Activated CD8-positive, alpha-beta memory T cell treated with anti-CD3 and anti-CD28 coated beads for 1 hour (primary cell): Measurements from ENCODE around the gene C2orf49.

ENCODE experiments used
- DNase-seq, 2 donors: peaks; one replicate each; pipeline ENCODE4 v3.0.0-alpha.2; 2020; ENCODE audit warnings: low read depth in 1 of 2; ENCODE audit errors: extremely low read depth in 1 of 2

C2orf49 gene

DNA sequence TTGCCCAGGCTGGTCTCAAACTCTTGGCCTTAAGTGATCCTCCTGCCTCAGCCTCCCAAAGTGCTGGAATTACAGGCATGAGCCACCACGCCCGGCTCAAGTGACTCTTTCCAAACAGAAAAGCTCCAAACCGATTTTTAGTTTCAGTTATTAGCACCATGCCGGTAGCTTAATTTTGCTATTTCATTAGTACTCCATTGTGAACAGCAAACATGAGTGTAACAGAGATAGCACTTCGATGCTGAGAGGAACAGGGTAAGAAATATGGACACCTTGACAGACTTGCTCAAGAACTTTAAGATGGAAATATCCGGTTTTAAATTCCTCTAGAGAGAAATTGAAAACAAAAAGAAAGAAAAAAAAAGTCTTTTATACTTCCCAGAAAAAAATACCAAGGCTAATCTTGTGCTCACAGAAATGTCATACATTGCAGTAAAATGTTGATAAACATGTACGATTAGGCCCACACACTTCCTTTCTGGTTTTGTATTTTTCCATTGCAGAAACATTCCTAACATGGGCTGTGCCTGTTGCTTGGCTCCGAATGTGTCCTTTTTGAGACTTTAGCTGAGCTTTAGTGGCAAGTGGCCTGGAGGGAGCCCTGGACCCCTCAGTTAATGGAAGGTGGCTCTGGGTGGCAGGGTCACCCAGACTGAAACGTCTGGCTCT is 43.2 kb downstream of the C2orf49 start:
- no peak for DNase-seq

DNA sequence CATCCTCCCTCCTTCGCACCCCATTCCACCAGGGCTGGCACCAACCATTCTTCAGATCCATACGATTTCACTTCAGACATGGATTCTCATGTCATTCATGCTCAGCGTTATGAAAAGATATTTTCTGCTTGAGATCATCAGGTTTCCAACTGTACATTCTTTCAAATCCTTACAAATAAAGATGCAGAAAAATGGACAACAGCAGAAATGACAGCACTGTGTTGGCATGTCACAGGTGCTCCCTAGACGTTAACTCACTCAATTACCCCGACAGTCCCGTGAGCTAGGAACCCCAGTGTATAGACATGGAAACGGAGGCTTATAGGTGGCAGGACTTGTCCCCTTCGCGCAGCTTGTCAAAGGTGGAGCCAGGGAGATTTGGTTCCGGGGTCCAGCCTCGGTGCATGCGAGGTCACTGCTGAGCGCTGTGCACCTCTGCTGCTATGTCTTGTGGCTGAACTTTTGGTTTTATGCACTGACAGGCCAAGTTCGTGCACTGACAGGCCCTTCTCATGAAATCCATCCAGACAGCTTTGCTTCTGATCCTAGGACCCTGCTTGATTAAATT is 43.8 kb downstream of the C2orf49 start:
- DNase-seq = no peak

DNA sequence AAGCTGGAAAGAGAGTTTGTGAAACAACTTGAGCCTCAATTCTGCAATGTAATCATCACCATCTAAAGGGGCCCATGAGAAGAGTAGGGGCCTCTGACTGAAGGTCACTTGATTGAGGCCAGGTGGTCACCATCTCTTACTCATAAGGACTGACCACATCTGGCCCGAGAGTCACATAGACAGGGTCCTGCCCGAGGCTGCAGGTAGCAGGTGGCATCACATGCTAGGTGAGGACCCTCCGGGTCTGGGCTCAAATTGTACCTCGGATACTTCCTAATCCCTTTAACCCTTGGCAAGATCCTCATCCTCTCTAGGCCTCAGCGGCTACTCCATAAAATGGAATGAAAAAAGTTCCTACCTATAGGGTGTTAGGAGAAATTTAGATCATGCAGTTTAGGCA is 44.8 kb downstream of the C2orf49 start:
- no peak for DNase-seq

DNA sequence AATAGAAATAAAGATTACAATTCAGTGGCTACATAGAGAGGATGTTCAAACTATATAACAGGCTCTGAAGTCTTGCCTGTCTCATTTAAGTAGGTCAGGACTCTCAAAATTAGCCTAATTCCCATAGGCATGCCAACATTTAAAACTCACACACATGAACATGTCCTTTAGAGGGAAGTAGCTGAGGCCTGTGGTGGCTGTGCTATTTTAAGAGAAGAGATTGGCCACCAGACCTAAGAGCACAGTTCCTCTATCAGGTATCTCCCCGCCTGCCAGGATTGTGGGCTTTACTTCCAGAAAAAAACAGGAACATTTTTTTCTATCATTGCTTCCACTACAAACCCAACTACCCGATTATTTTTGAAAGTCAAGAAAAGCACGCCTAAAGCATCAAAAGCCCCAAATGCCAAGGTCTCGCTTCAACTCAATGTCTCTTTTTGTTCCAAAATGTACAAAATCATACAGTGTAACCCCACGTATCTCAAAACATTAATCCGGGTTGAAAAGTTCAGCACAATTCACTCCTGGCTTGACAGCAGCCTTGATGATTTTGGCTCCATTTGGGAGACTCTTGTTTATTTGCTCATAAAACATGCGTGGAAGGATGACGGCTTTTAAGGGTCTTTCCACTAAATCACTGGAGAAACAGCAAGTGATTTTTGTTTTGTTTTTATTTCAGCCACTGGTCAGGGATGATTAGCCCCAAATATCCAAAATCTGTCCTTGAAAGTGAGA is 46.3 kb downstream of the C2orf49 start:
- no peak for DNase-seq

DNA sequence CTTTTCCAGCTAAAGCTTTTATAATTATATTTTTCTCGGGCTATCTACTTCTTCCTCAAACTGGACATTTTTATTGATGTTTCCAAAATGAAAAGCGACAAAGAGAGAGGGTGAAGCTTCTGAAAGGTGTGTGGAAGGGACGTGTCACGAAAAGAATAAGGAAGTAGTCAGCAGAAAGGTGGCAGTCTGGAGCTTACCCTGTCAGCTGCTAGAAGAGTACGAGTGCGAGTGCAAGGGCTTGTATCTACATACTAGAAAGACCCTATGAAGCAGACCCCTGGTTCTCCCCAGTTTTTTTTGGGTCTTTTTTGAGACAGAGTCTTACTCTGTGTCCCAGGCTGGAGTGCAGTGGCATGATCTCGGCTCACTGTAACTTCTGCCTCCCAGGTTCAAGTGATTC is 46.9 kb downstream of the C2orf49 start:
- no peak for DNase-seq

DNA sequence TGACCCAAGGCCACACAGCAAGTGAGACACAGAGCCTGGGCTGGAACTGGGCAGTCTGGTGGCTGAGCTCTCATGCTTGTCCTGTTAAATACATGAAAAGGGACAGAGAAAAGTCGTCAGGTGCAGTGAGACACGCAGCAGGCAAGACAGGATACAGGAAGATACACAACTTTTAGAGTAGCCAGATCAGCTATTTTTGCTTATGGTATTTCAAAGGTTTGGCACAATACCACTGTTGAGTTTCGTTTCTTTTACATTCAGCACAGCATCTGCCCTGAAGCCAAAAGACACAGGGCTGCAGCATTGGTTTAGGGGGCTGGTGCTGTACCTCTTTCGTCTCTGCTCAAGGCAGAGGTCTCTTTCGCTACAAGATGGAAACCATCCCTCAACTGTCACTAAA is 47.5 kb downstream of the C2orf49 start:
- DNase-seq = no peak

DNA sequence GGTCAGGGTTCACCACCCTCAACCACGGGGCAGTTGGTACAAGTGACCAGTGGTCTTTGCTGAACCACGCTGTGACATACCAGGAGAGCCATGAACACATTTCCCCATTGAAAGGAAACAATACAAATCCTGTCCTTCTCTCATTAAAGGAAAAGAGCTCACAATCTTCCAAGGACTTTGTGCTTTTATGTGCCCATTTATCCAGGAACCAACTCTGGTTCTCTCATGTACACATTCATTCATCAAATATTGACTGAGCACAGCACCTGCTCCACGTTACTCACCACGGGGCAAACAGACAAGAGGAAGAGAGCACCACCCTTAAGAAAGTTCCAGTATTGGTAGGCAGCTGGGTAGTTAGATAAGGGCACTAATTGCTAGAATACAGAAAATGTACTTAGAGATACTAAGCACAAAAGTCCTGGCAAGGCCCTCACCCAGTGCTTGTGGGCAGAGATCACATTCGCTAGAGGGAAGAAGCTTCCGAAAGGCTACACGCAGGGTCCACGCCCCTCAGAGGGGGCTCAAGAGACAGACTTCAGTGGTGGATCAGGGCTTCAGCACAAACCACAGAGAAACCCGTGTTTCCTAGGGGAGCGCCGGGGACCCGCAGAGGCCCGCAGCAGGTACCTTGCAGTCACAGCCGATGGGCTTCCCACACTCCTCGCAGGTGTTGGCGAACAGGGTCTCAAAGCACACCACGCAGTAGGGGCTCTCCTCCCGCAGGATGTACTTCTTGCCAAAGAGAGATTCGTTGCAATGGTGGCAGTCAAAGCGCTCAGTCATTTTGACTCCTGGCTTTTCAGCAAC is 48.6 kb downstream of the C2orf49 start:
- no peak for DNase-seq

DNA sequence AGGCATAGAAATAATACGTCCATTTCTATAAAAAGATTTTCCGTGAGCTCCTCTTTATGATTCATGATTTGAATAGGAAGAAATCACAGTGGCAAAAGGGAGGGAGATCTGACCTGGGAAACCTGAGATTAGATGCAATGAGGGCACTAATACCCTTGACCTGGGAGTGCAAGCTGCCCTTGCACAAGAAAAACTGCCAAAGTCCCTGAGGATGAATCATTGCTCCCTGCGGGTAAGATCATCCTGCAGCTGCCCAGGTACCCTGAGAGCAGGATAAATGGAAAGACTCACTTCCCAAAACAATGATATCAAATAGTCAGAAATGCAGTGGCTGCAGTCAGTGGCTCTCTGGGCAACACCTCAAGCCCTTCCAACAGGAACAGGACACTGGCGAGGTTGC is 49.9 kb downstream of the C2orf49 start:
- no peak for DNase-seq

DNA sequence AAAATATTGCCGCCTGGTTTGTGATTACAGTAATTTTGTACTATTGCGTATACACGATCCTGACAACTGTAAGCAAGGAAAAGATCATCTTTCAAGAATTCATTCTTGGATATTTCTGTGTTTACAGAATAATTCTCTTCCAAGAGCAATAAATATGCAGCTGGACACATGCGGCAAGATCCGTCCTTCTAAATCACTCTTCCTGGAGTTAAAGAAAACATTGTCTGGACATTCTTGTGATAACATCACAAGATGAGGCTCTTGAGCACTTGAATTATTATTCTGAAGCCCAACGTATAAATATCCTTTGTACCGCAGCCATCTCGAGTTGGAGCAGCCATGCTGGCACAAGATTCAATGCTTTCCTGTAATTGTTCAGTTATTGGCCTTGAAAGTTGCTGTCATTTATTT is 51.6 kb downstream of the C2orf49 start:
- DNase-seq = no peak

DNA sequence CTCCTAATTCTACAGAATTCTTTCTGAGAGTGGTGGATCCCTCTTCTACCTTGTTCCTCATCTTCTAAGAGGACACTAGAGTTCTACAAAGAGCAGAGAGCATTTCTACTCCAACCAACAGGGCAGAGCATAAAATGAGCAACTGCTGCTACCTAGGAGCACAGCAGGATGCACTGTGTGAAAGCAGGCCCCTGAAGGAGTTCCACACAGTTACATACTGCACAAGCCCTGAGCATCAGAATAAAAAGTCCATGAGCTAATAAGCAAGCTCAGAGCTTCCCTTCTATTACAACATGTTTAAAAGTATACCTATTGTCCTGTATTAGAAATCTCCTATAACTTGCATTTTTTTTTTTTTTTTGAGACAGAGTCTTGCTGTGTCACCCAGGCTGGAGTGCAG is 53.1 kb downstream of the C2orf49 start:
- no peak for DNase-seq

DNA sequence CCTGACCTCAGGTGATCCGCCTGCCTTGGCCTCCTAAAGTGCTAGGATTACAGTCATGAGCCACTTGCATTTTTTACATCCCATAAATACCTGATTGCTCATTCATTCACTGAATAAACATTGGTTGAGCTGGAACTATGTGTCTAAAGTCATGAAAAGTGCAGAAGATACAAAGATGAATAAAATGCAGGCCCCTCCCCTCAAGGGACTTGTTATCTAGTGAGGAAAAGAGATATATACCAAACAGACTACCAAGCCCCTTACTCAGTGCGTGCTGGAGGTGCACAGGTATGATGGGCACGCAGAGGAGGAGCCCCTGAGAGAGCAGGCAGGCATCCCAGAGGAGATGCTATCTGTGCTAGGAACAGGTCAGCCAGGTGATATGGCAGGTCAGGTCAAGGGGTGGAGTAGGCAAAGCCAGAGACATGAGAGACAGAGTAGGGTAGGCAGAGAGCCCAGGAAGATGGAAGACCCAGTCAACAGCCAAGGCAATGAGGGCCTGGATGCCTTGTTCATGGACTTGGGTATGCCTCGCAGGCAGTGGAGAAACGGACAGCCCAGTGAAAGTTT is 53.8 kb downstream of the C2orf49 start:
- no peak for DNase-seq

DNA sequence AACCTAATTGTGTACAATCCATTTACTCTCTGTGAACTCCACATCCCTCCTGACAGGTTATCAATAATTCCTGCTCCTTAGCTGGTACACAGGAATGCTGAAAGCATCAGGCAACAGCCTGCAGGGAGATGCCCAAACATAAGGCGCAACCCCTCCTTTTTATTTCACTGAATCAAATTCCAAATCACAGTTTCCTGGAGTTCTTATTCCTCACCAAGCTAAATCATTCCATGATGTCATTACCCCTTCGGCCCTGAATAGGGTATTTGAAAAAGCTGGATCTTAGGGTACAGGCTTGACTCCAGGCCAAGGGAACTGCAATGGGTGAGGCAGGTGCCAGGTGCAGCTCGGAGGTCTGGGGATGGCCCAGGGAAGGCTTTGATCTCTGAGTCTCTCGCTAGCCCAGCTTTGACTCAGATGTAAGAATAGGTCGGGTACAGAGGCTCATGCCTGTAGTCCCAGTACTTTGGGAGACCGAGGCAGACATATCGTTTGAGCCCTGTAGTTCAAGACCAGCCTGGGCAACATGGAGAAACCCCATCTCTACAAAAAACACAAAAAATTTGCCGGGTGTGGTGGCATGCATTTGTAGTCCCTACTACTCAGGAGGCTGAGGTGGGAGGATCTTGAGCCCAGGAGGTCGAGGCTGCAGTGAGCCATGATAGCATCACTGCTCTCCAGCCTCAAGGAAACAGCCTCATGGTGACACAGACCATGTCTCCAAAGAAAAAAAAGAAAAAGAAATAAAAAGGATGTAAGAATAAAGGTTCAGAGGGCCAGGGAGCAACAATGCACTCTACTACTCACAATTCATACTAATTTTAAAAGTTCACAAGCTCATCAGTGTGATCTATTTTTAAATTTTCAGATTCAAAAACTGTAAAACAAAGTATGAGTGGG is 54.7 kb downstream of the C2orf49 start:
- DNase-seq = no peak

DNA sequence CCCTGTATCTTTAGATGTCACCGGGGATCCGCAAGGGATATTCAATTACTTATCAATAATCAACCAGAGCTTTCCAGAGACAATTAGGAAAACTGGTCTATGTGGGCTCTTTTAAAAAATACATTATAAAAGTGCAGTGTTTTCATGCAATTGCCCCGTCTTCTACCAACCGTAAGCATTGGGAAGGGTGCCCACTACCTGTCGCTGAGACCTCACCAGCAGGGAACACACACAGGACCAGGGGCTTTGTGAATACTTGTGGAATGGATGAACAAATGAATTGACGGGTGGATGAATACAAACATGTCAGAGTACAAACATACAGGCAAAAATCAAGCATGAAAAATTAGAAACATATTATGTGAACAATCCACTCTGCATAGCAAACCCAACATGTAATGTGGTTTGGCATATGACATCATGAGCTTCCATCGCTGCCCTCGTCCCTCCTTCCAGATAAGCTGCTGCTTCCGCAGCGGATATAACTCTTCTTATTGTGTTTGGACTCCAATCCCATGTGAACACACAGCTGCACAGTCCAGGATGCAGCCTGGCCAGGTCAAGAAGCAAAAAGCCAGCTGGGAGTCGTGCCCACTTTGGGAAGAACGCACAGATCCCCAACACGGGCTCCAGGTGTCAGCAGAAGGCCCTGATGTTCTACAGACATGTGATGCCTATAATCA is 56.2 kb downstream of the C2orf49 start:
- DNase-seq = no peak

DNA sequence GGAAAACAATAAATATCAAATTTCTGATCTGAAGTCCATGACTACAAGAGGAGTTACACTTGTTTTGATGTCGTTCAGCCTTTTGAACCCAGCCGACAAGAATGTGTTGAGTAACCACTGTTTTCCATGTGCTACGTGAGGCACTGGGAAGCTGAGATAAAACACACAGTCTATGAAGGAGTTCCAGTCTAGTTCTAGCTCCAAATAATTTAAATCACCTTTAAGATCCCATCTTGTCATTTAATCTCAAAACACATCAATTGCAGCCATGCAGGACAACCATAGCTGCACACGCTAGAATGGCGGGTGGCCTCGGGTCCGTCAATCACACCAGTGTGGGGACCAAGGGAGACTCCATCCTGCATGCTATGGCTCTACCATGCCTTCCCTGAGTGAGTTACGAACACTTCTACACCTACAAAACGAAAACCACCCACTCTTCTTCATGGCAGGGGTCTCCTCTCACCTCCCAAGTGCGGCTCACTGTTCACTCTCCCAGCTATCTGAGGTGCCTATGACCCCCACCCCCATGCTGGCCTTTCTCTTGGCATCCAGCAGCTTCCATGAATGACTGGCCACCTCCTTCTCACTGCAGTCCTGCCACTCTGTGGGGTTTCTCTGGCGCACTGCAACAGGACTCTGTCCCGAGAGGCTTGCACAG is 57.7 kb downstream of the C2orf49 start:
- DNase-seq = no peak

DNA sequence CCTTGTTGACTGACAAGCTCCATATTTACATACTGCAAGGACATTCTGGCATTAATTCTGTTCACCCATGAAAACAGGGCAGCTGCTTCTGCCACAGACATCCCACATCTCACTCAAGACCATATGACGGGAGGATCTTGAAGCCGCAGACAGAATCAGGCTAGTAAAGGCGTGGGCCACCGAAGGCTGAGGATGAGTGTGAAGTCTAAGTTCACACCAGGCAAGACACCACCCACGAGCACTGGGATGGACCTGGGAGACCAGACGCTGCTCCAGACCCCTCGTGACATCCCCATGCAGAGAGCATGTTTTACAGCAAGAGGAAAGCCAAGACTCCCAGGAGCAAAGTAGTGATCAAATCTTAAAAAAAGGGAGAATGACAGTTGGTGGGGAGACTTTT is 58.4 kb downstream of the C2orf49 start:
- no peak for DNase-seq

DNA sequence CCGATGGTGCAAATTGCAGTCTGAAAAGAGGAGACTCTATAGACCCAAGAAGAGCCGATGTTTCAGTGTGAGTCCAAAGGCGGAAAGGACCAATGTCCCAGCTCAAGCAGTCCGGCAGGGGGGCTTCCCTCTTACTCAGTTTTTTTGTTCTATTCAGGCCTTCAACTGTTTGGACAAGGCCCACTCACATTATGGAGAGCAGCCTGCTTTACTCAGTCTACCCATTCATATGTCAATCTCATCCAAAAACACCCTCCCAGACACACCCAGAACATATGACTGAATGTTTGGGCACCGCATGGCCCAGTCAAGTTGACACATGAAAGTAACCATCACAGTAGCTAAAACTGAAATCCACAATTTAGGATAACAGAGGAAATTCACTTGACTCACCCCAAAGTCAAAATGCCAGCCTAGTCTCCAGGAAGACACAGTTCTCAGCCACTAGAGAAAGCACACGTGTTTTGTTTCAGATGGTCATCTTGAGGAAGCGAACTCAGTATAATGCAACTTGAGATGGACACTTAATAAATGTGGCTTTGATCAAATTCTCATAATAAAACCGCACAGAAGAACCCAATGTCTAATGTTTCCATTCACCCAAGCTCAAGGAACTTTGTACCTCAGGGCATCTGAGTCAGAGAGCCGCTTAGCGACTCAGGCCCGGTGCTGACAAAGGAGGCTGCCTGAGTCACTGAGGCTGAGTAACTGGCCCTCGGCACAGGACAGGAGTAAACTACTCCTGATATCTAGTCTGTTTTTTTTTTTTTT is 59.1 kb downstream of the C2orf49 start:
- no peak for DNase-seq

DNA sequence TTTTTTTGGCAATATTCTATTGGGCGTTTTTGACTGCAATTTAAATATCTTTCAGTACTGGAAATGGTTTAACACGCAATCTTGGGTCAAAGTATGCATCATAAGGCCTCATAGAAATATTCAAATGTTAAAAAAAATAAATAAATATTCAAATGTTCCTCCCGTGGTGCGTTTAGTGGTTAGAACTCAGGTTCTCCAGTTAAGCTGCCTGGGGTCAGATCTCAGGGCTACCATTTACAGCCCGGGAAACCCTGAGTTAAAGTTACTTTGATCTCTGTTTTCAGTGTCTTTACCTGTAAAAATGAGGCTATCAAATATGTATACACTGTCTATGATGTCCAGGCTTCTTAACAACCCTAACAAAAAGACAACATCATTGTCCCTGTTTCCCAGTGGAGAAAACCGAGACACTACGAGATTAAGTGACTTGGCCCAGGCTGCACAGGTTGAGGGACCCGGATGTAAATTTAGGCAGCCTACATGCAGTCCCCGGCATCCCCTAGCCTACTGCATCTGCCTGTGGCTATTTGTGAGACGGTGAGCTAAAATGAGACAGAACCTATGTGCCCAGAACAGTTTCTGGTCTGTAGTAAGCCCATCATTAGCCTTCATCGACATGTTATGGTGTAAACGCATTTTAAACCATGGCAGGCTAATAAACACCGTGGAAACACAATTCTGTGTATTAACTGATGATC is 59.8 kb downstream of the C2orf49 start:
- DNase-seq = no peak

DNA sequence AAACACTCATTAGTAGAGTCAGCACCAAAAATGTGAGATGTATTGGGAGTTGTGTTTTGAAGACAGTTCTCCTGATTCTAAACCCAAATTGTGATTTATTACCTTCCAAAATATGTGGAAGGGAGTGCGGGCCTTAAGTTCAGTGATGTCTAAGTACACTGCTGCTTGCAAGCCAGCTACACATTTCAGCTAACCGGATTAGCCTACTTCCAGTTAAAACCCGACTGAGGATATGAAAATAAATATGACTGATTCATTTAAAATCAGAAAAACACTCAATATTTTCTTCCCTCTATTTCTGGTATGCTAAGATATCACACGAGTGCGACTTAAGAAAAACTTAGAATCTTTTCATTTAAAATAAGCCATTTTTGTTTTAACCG is 60.6 kb downstream of the C2orf49 start:
- DNase-seq = no peak
